ENCODE results near the gene ARHGEF38.

The ARHGEF38 gene

DNA sequence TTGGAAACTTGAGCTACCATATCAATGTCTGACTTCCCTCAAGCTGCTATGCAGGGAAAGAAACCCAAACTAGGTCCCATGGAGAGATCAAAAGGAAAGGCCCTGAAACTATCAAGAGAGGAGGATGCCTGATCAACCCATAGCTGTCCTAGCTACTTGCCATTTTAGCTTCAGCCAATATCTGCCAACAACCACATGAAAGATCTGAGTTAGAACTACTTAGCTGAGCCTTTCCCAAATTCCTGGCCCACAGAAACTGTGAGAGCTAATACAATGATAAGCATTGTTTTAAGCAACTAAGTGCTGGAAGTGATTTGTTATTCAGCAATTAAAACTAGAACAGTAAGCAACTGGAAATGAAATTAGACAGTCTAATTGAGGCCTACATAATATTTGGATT lies 6.3 kb upstream of the ARHGEF38 start:
- H3K27me3 ChIP-seq (ENCODE audit: control insufficient read depth in 1 of 2, insufficient read depth in 1 of 2, low read length in 2 of 2), result no peaks in the 10 kb centered on the region
- no peak overlapping the region for H3K23ac ChIP-seq (ENCODE audit: low read length in 2 of 2)
- no peak overlapping the region for H3K4ac ChIP-seq (ENCODE audit: low read depth in 1 of 2, low read length in 2 of 2)
- H3K27ac ChIP-seq (ENCODE audit: low read length, poor library complexity, severe bottlenecking), result no peak overlapping the region
- no peak overlapping the region for H3K4me2 ChIP-seq (ENCODE audit: low read length, poor library complexity, severe bottlenecking)
- no peaks in the 10 kb centered on the region for H3K79me1 ChIP-seq (replicated peaks; ENCODE audit: low read length, poor library complexity, severe bottlenecking)
- no peak overlapping the region for H2AFZ ChIP-seq (ENCODE audit: low read depth, low read length)
- H3K9ac ChIP-seq (ENCODE audit: low read length), result no peak overlapping the region
- H2BK12ac ChIP-seq (ENCODE audit: low read length in 2 of 2), result no peak overlapping the region
- no peak overlapping the region for H4K8ac ChIP-seq (ENCODE audit: low read length)
- DNase-seq, result no peak
- no peaks in the 10 kb centered on the region for H3K4me1 ChIP-seq (ENCODE audit: control insufficient read depth, insufficient read depth, low read depth, low read length)
- H3K4me3 ChIP-seq (ENCODE audit: insufficient read depth in 1 of 2, low read depth in 1 of 2, low read length in 2 of 2), result no peak overlapping the region
- H2AK5ac ChIP-seq (ENCODE audit: low read length, severe bottlenecking), result peak overlapping the region; percentile 19
- H2BK15ac ChIP-seq (ENCODE audit: low read depth, poor library complexity, severe bottlenecking), result no peak overlapping the region
- no peaks in the 10 kb centered on the region for H3K36me3 ChIP-seq (ENCODE audit: control insufficient read depth in 1 of 2, insufficient read depth in 2 of 2, low read depth in 1 of 2, low read length in 2 of 2)
- H3K18ac ChIP-seq (ENCODE audit: low read depth in 1 of 2, low read length in 2 of 2), result no peak overlapping the region
- H2BK120ac ChIP-seq (ENCODE audit: low read depth, low read length), result no peak overlapping the region
- no peaks in the 10 kb centered on the region for H3K9me3 ChIP-seq (ENCODE audit: control insufficient read depth, low read length)
- no peak overlapping the region for H4K91ac ChIP-seq (ENCODE audit: low read length)
- H2BK5ac ChIP-seq (ENCODE audit: low read depth, low read length, poor library complexity, severe bottlenecking), result no peak overlapping the region
- H3K14ac ChIP-seq (ENCODE audit: low read length in 2 of 2), result no peak overlapping the region

DNA sequence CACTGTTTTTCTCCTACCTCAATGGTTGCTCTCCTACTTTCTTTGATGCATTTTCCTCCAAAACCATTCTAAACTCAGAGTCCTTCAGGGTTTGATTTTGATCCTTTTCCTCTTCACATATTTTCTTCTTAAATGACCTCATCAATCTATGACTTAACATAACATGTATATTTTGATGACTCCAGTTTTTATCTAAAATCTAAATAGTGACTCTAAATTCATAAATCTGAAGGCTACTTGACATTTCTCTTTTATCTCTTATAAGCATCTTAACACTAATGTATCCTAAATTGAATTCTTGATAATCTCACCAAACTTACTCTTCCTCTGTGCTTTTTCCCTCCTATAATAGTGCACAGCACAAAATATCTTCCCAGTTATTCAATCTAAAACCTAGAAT lies 4.7 kb upstream of the ARHGEF38 start:
- no peak overlapping the region for H4K8ac ChIP-seq (ENCODE audit: low read length)
- H2BK15ac ChIP-seq (ENCODE audit: low read depth, poor library complexity, severe bottlenecking), result no peak overlapping the region
- H3K36me3 ChIP-seq (ENCODE audit: control insufficient read depth in 1 of 2, insufficient read depth in 2 of 2, low read depth in 1 of 2, low read length in 2 of 2), result no peaks in the 10 kb centered on the region
- no peak overlapping the region for H3K18ac ChIP-seq (ENCODE audit: low read depth in 1 of 2, low read length in 2 of 2)
- DNase-seq, result no peak
- no peak overlapping the region for H2AFZ ChIP-seq (ENCODE audit: low read depth, low read length)
- H3K27ac ChIP-seq (ENCODE audit: low read length, poor library complexity, severe bottlenecking), result no peak overlapping the region
- H2AK5ac ChIP-seq (ENCODE audit: low read length, severe bottlenecking), result no peak overlapping the region
- no peak overlapping the region for H3K23ac ChIP-seq (ENCODE audit: low read length in 2 of 2)
- no peaks in the 10 kb centered on the region for H3K9me3 ChIP-seq (ENCODE audit: control insufficient read depth, low read length)
- H3K27me3 ChIP-seq (ENCODE audit: control insufficient read depth in 1 of 2, insufficient read depth in 1 of 2, low read length in 2 of 2), result no peaks in the 10 kb centered on the region
- no peak overlapping the region for H4K91ac ChIP-seq (ENCODE audit: low read length)
- peaks cover 6% of the 10 kb centered on the region for H3K4me1 ChIP-seq (ENCODE audit: control insufficient read depth, insufficient read depth, low read depth, low read length)
- H3K4ac ChIP-seq (ENCODE audit: low read depth in 1 of 2, low read length in 2 of 2), result no peak overlapping the region
- H3K4me2 ChIP-seq (ENCODE audit: low read length, poor library complexity, severe bottlenecking), result no peak overlapping the region
- no peak overlapping the region for H3K4me3 ChIP-seq (ENCODE audit: insufficient read depth in 1 of 2, low read depth in 1 of 2, low read length in 2 of 2)
- no peak overlapping the region for H3K9ac ChIP-seq (ENCODE audit: low read length)
- H2BK12ac ChIP-seq (ENCODE audit: low read length in 2 of 2), result no peak overlapping the region
- H3K79me1 ChIP-seq (replicated peaks; ENCODE audit: low read length, poor library complexity, severe bottlenecking), result no peaks in the 10 kb centered on the region
- no peak overlapping the region for H2BK5ac ChIP-seq (ENCODE audit: low read depth, low read length, poor library complexity, severe bottlenecking)
- H3K14ac ChIP-seq (ENCODE audit: low read length in 2 of 2), result no peak overlapping the region
- H2BK120ac ChIP-seq (ENCODE audit: low read depth, low read length), result no peak overlapping the region

DNA sequence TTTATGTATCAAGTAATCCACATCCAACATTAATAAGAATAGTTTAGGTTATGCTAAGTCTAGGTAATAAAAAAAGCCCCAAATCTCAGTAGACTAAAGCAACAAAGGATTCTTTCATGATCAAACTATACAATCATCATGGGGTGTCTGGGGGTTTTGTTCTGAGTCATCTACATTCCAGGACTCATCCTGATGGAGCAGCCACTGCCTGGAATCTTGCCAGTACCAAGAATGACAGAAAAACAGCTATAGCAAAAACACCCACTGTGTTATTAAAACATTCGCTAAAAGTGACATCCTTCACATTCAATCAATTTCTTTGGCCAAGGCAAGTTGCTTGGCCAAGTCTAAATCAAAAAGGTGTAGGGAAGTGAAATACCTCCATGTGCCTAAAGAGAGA lies 3.9 kb upstream of the ARHGEF38 start:
- Histone ChIP-seq H3K4me2 (ENCODE audit: low read length, poor library complexity, severe bottlenecking) (no peak overlapping the region), H3K18ac (ENCODE audit: low read depth in 1 of 2, low read length in 2 of 2) (no peak overlapping the region), H3K79me1 (replicated peaks; ENCODE audit: low read length, poor library complexity, severe bottlenecking) (no peaks in the 10 kb centered on the region), H3K4me3 (ENCODE audit: insufficient read depth in 1 of 2, low read depth in 1 of 2, low read length in 2 of 2) (no peak overlapping the region), H2BK5ac (ENCODE audit: low read depth, low read length, poor library complexity, severe bottlenecking) (no peak overlapping the region), H3K9ac (ENCODE audit: low read length) (no peak overlapping the region), H3K23ac (ENCODE audit: low read length in 2 of 2) (no peak overlapping the region), H3K4ac (ENCODE audit: low read depth in 1 of 2, low read length in 2 of 2) (no peak overlapping the region), H3K27me3 (ENCODE audit: control insufficient read depth in 1 of 2, insufficient read depth in 1 of 2, low read length in 2 of 2) (no peaks in the 10 kb centered on the region), H3K36me3 (ENCODE audit: control insufficient read depth in 1 of 2, insufficient read depth in 2 of 2, low read depth in 1 of 2, low read length in 2 of 2) (no peaks in the 10 kb centered on the region), H2AK5ac (ENCODE audit: low read length, severe bottlenecking) (no peak overlapping the region), H3K4me1 (ENCODE audit: control insufficient read depth, insufficient read depth, low read depth, low read length) (peaks cover 6% of the 10 kb centered on the region), H2AFZ (ENCODE audit: low read depth, low read length) (no peak overlapping the region), H4K8ac (ENCODE audit: low read length) (no peak overlapping the region), H2BK15ac (ENCODE audit: low read depth, poor library complexity, severe bottlenecking) (no peak overlapping the region), H3K14ac (ENCODE audit: low read length in 2 of 2) (no peak overlapping the region), H2BK12ac (ENCODE audit: low read length in 2 of 2) (no peak overlapping the region), H2BK120ac (ENCODE audit: low read depth, low read length) (no peak overlapping the region), H3K9me3 (ENCODE audit: control insufficient read depth, low read length) (no peaks in the 10 kb centered on the region), H4K91ac (ENCODE audit: low read length) (no peak overlapping the region), H3K27ac (ENCODE audit: low read length, poor library complexity, severe bottlenecking) (no peak overlapping the region)
- peak; percentile 14 for DNase-seq
- no CpG with 5 or more reads among the region's 1 CpG for WGBS

DNA sequence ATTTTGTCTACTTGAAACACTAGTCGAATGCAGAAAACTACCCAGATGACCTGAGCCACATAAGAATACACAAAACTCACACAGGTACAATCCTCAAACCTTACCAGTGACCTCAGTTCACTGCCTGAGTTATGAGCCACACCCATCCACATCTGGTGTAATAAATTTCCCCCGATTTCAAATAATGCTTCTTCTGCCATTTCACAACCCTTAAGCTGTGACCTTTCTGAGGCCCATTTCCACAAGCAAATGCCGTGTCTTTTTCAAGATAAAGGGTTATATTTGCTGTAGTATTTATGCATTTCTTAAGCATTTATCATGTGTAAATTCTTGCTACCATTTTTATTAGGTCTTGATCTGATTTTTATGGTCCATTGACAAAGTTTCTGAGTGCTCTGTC lies 1.8 kb upstream of the ARHGEF38 start:
- H3K18ac ChIP-seq (ENCODE audit: low read depth in 1 of 2, low read length in 2 of 2), result no peak overlapping the region
- H2BK15ac ChIP-seq (ENCODE audit: low read depth, poor library complexity, severe bottlenecking), result no peak overlapping the region
- H3K27ac ChIP-seq (ENCODE audit: low read length, poor library complexity, severe bottlenecking), result no peak overlapping the region
- H3K9ac ChIP-seq (ENCODE audit: low read length), result no peak overlapping the region
- no peaks in the 10 kb centered on the region for H3K9me3 ChIP-seq (ENCODE audit: control insufficient read depth, low read length)
- no peak overlapping the region for H4K91ac ChIP-seq (ENCODE audit: low read length)
- no peak overlapping the region for H2BK12ac ChIP-seq (ENCODE audit: low read length in 2 of 2)
- no peaks in the 10 kb centered on the region for H3K36me3 ChIP-seq (ENCODE audit: control insufficient read depth in 1 of 2, insufficient read depth in 2 of 2, low read depth in 1 of 2, low read length in 2 of 2)
- no peak overlapping the region for H3K4me2 ChIP-seq (ENCODE audit: low read length, poor library complexity, severe bottlenecking)
- H3K14ac ChIP-seq (ENCODE audit: low read length in 2 of 2), result no peak overlapping the region
- H3K4me1 ChIP-seq (ENCODE audit: control insufficient read depth, insufficient read depth, low read depth, low read length), result peaks cover 6% of the 10 kb centered on the region
- no peak overlapping the region for H2AFZ ChIP-seq (ENCODE audit: low read depth, low read length)
- no peaks in the 10 kb centered on the region for H3K27me3 ChIP-seq (ENCODE audit: control insufficient read depth in 1 of 2, insufficient read depth in 1 of 2, low read length in 2 of 2)
- H2AK5ac ChIP-seq (ENCODE audit: low read length, severe bottlenecking), result no peak overlapping the region
- no peak overlapping the region for H3K4me3 ChIP-seq (ENCODE audit: insufficient read depth in 1 of 2, low read depth in 1 of 2, low read length in 2 of 2)
- no peak overlapping the region for H2BK120ac ChIP-seq (ENCODE audit: low read depth, low read length)
- no peaks in the 10 kb centered on the region for H3K79me1 ChIP-seq (replicated peaks; ENCODE audit: low read length, poor library complexity, severe bottlenecking)
- WGBS, result 71% methylated on average over 1 of the region's 3 CpGs
- H4K8ac ChIP-seq (ENCODE audit: low read length), result no peak overlapping the region
- peak; percentile 6 for DNase-seq
- no peak overlapping the region for H2BK5ac ChIP-seq (ENCODE audit: low read depth, low read length, poor library complexity, severe bottlenecking)
- H3K23ac ChIP-seq (ENCODE audit: low read length in 2 of 2), result no peak overlapping the region
- no peak overlapping the region for H3K4ac ChIP-seq (ENCODE audit: low read depth in 1 of 2, low read length in 2 of 2)
